Neural progenitor cell (in vitro differentiated cells): ENCODE measurements around the gene ZNF37A.
"Not testable (repeated sequence)": the region's sequence is repeated elsewhere in the genome, so short reads cannot be mapped to it uniquely, and the experiment has no call there.

Experiments
- EZH2phosphoT487 ChIP-seq: fragments of 200-600 bp; sonication (generic); IDR thresholded peaks from 2 replicates; pipeline ENCODE4 v1.6.1; 2017; ENCODE audit warnings: antibody characterized with exemption
- TF ChIP-seq, protein P1 (sequence below): fragments of 200-600 bp; sonication (generic); IDR thresholded peaks from 2 replicates; pipeline ENCODE4 v1.5.1; 2017; ENCODE audit warnings: antibody characterized with exemption, mild to moderate bottlenecking

DNA sequence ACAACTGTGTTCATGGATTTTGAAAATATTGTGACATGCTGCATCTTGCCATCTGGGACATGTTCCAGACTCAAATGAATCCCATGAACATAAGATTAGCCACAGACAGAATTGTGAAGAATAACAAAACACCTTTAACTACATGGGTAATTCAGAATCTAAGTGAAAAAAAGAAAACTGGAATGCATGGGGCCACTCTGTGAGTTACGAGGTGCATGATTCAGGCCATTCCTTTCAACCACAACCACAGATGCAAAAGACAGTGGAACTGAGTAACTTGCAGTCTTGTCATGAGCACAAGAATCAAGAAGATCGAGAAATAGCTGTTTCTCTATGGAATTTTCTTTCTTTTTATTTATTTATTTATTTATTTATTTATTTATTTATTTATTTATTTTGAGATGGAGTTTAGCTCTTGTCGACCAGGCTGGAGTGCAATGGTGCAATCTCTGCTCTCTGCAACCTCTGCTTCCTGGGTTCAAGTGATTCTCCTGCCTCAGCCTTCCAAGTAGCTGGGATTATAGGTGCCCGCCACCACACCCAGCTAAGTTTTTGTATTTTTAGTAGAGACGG is 56.8 kb downstream of the ZNF37A start:
- TF ChIP-seq, protein P1, sequence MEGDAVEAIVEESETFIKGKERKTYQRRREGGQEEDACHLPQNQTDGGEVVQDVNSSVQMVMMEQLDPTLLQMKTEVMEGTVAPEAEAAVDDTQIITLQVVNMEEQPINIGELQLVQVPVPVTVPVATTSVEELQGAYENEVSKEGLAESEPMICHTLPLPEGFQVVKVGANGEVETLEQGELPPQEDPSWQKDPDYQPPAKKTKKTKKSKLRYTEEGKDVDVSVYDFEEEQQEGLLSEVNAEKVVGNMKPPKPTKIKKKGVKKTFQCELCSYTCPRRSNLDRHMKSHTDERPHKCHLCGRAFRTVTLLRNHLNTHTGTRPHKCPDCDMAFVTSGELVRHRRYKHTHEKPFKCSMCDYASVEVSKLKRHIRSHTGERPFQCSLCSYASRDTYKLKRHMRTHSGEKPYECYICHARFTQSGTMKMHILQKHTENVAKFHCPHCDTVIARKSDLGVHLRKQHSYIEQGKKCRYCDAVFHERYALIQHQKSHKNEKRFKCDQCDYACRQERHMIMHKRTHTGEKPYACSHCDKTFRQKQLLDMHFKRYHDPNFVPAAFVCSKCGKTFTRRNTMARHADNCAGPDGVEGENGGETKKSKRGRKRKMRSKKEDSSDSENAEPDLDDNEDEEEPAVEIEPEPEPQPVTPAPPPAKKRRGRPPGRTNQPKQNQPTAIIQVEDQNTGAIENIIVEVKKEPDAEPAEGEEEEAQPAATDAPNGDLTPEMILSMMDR = not testable (repeated sequence)
- TF ChIP-seq EZH2phosphoT487 = not testable (repeated sequence)
